Gastrocnemius medialis (tissue), 4 donors: ENCODE results near the gene GJA5. TPM values are rescaled to one million over a fixed set of nuclear protein-coding genes. Genes with fewer than 3 reads are reported as not detected.

ENCODE experiments used
- ATAC-seq, 2 donors: fragments of 150-250 bp; one replicate each; pipeline ENCODE4 v1.9.1; 2016
- DNase-seq, 2 donors: peaks; one replicate each; pipeline ENCODE4 v3.0.0-alpha.2; 2019
- H3K27ac ChIP-seq, 4 donors: fragments of 200-600 bp; sonication (generic); 1 replicate in 1 of 4; 2 replicates in 3 of 4; pipeline ENCODE4 v1.5.1; 2016 to 2018; ENCODE audit warnings: mild to moderate bottlenecking in 2 of 4, moderate library complexity in 1 of 4
- H3K27me3 ChIP-seq, 3 donors: fragments of 200-600 bp; sonication (generic) in 2 of 3; 1 replicate in 1 of 3; 2 replicates in 2 of 3; pipeline versions ENCODE4 v1.5.1 to v1.6.0; 2016 to 2019; ENCODE audit warnings: mild to moderate bottlenecking in 1 of 3, moderate library complexity in 1 of 3
- H3K36me3 ChIP-seq, 2 donors: fragments of 200-600 bp; sonication (generic) in 1 of 2; one replicate each; pipeline ENCODE4 v1.5.1; 2017 to 2018
- H3K4me1 ChIP-seq, 2 donors: fragments of 200-600 bp; sonication (generic) in 1 of 2; one replicate each; pipeline ENCODE4 v1.5.1; 2016 to 2017; ENCODE audit warnings: mild to moderate bottlenecking in 2 of 2
- H3K4me3 ChIP-seq, 4 donors: fragments of 200-600 bp; sonication (generic) in 3 of 4; 1 replicate in 1 of 4; 2 replicates in 3 of 4; pipeline ENCODE4 v1.5.1; 2016 to 2019; ENCODE audit warnings: mild to moderate bottlenecking in 2 of 4
- H3K9me3 ChIP-seq, 3 donors: fragments of 200-600 bp; sonication (generic) in 2 of 3; 1 replicate in 1 of 3; 2 replicates in 2 of 3; pipeline ENCODE4 v1.5.1; 2016 to 2019
- CTCF ChIP-seq, 5 experiments: fragments of 450-650 bp in 3 of 5; fragments of 200-600 bp in 2 of 5; sonication (generic) in 2 of 5; IDR thresholded peaks in 4 of 5; conservative IDR thresholded peaks in 1 of 5; 1 replicate in 4 of 5; 2 replicates in 1 of 5; pipeline ENCODE4 v1.5.1; 2016 to 2019; ENCODE audit warnings: antibody characterized with exemption in 5 of 5, mild to moderate bottlenecking in 3 of 5, moderate library complexity in 3 of 5
- POLR2A ChIP-seq, 2 donors: fragments of 450-650 bp; IDR thresholded peaks; one replicate each; pipeline ENCODE4 v1.6.1; 2017; ENCODE audit warnings: antibody characterized with exemption in 2 of 2, mild to moderate bottlenecking in 2 of 2, moderate library complexity in 2 of 2
- in situ Hi-C, 4 donors: fragments of 200-750 bp; cut with MboI; loops; one replicate each; pipeline versions ENCODE4 v1.15.0 to v1.8.0; 2017; ENCODE audit warnings: low sequenced_read_pairs in 4 of 4
- intact Hi-C: fragments of 100-400 bp; cut with DNase I; formaldehyde crosslinking; loops from one replicate; pipeline ENCODE4 v1.15.1; 2023; ENCODE audit warnings: low total_unique reads
- total RNA-seq, 4 donors: library from RNA; depleted of rRNA; stranded (reverse); fragments of >200 nt; gene quantifications; one replicate each; pipeline versions ENCODE4 v1.1.0 to v1.2.3, GENCODE V29; 2016

Gene GJA5
- total RNA-seq, 4 donors from 2014 or later, result 1.4 to 7.7 (median 2.6) TPM

GRCh38 chr1:147791876-147792275, 31.5 kb upstream of the GJA5 start:
- Histone ChIP-seq H3K4me3 (no peak overlapping the region), H3K27me3 (peaks cover 0 to 4% (median 0%) of the 10 kb centered on the region in 3 donors), H3K36me3 (no peaks in the 10 kb centered on the region), H3K9me3 (no peaks in the 10 kb centered on the region), H3K4me1 (no peaks in the 10 kb centered on the region), H3K27ac (no peak overlapping the region)
- in situ Hi-C loops (no loop called here), intact Hi-C loops (no loop called here)
- ATAC-seq (no peak), DNase-seq (no peak)
- no peak for TF ChIP-seq CTCF (IDR thresholded peaks at IDR 0.05 in 4 of 5, conservative IDR thresholded peaks at IDR 0.05 in 1 of 5)
- TF ChIP-seq POLR2A (IDR thresholded peaks at IDR 0.05), result no peak

- no peaks in the 10 kb centered on the region for H3K27me3 ChIP-seq
- no peaks in the 10 kb centered on the region for H3K9me3 ChIP-seq
- H3K36me3 ChIP-seq, result no peaks in the 10 kb centered on the region
- H3K4me1 ChIP-seq, result no peaks in the 10 kb centered on the region
- intact Hi-C loops, result no loop called here
- in situ Hi-C loops, result no loop called here
- no peak overlapping the region for H3K4me3 ChIP-seq
- DNase-seq, result no peak
- no peak for TF ChIP-seq POLR2A (IDR thresholded peaks at IDR 0.05)
- ATAC-seq, result no peak
- no peak overlapping the region for H3K27ac ChIP-seq
Measured at GRCh38 chr1:147787765-147788164, 27.4 kb upstream of the GJA5 start.

- H3K27me3 ChIP-seq, result no peaks in the 10 kb centered on the region
- in situ Hi-C loops, result no loop called here
- H3K36me3 ChIP-seq, result no peaks in the 10 kb centered on the region
- DNase-seq, result no peak
- TF ChIP-seq POLR2A (IDR thresholded peaks at IDR 0.05), result no peak
- H3K27ac ChIP-seq, result no peak overlapping the region
- H3K9me3 ChIP-seq, result no peaks in the 10 kb centered on the region
- intact Hi-C loops, result no loop called here
- H3K4me1 ChIP-seq, result peaks cover 0 to 4% of the 10 kb centered on the region in 2 donors
- ATAC-seq, result no peak
- H3K4me3 ChIP-seq, result no peak overlapping the region
Measured at GRCh38 chr1:147786536-147786935, 26.1 kb upstream of the GJA5 start.

GRCh38 chr1:147785794-147786506, 25.5 kb upstream of the GJA5 start:
- H3K4me1 ChIP-seq, result peaks cover 0 to 5% of the 10 kb centered on the region in 2 donors
- H3K36me3 ChIP-seq, result no peaks in the 10 kb centered on the region
- no peak for ATAC-seq
- no peak overlapping the region for H3K4me3 ChIP-seq
- no peak overlapping the region for H3K27ac ChIP-seq
- no peak for DNase-seq
- TF ChIP-seq POLR2A (IDR thresholded peaks at IDR 0.05) (no peak), CTCF (IDR thresholded peaks at IDR 0.05 in 4 of 5, conservative IDR thresholded peaks at IDR 0.05 in 1 of 5) (no peak)
- intact Hi-C loops (no loop called here), in situ Hi-C loops (no loop called here)
- no peaks in the 10 kb centered on the region for H3K9me3 ChIP-seq
- H3K27me3 ChIP-seq, result no peaks in the 10 kb centered on the region

- TF ChIP-seq POLR2A (IDR thresholded peaks at IDR 0.05), result no peak
- TF ChIP-seq CTCF (IDR thresholded peaks at IDR 0.05 in 4 of 5, conservative IDR thresholded peaks at IDR 0.05 in 1 of 5), result no peak
- H3K4me1 ChIP-seq, result peaks cover 0 to 5% of the 10 kb centered on the region in 2 donors
- no peaks in the 10 kb centered on the region for H3K36me3 ChIP-seq
- no peak overlapping the region for H3K27ac ChIP-seq
- intact Hi-C loops (no loop called here), in situ Hi-C loops (no loop called here)
- H3K9me3 ChIP-seq, result no peaks in the 10 kb centered on the region
- no peak overlapping the region for H3K4me3 ChIP-seq
- DNase-seq, result no peak
- ATAC-seq, result no peak
- H3K27me3 ChIP-seq, result no peaks in the 10 kb centered on the region
Measured at GRCh38 chr1:147784941-147785340, 24.5 kb upstream of the GJA5 start.

GRCh38 chr1:147781056-147781471, 20.7 kb upstream of the GJA5 start:
- intact Hi-C loops (no loop called here), in situ Hi-C loops (no loop called here)
- no peak overlapping the region for H3K4me3 ChIP-seq
- no peak overlapping the region for H3K27ac ChIP-seq
- no peak for DNase-seq
- no peaks in the 10 kb centered on the region for H3K36me3 ChIP-seq
- peaks cover 0 to 5% of the 10 kb centered on the region in 2 donors for H3K4me1 ChIP-seq
- TF ChIP-seq POLR2A (IDR thresholded peaks at IDR 0.05), result no peak
- no peak for TF ChIP-seq CTCF (IDR thresholded peaks at IDR 0.05 in 4 of 5, conservative IDR thresholded peaks at IDR 0.05 in 1 of 5)
- H3K27me3 ChIP-seq, result no peaks in the 10 kb centered on the region
- ATAC-seq, result peak in 1 of 2 donors; percentile 72
- no peaks in the 10 kb centered on the region for H3K9me3 ChIP-seq
